ENCODE measurements around the gene EPHA3.
"Not testable (repeated sequence)": the region's sequence is repeated elsewhere in the genome, so short reads cannot be mapped to it uniquely, and the experiment has no call there.

Gene EPHA3

GRCh38 chr3:89280822-89281365, 173.5 kb downstream of the EPHA3 start:
- DNase-seq (ENCODE audit: low read depth in 3 of 3), result no peak

- DNase-seq (ENCODE audit: low read depth in 3 of 3), result no peak
These were observed 180.6 kb downstream of the EPHA3 start for GRCh38 chr3:89287902-89288508.

GRCh38 chr3:89289574-89290190, 182.3 kb downstream of the EPHA3 start:
- no peak for DNase-seq (ENCODE audit: low read depth in 3 of 3)

- DNase-seq (ENCODE audit: low read depth in 3 of 3), result no peak
These were observed 189.8 kb downstream of the EPHA3 start for GRCh38 chr3:89297199-89297598.

- no peak for DNase-seq (ENCODE audit: low read depth in 3 of 3)
These were observed 193.1 kb downstream of the EPHA3 start for GRCh38 chr3:89300526-89300925.

GRCh38 chr3:89300981-89301380, 193.6 kb downstream of the EPHA3 start:
- DNase-seq (ENCODE audit: low read depth in 3 of 3), result no peak

GRCh38 chr3:89303701-89304100, 196.3 kb downstream of the EPHA3 start:
- DNase-seq (ENCODE audit: low read depth in 3 of 3), result no peak

GRCh38 chr3:89306540-89306939, 199.1 kb downstream of the EPHA3 start:
- no peak for DNase-seq (ENCODE audit: low read depth in 3 of 3)

GRCh38 chr3:89311581-89311980, 204.2 kb downstream of the EPHA3 start:
- DNase-seq (ENCODE audit: low read depth in 3 of 3), result no peak

GRCh38 chr3:89312141-89312540, 204.7 kb downstream of the EPHA3 start:
- DNase-seq (ENCODE audit: low read depth in 3 of 3), result no peak

- DNase-seq (ENCODE audit: low read depth in 3 of 3), result no peak
These were observed 207.2 kb downstream of the EPHA3 start for GRCh38 chr3:89314454-89315098.

GRCh38 chr3:89315750-89316470, 208.5 kb downstream of the EPHA3 start:
- no peak for DNase-seq (ENCODE audit: low read depth in 3 of 3)

GRCh38 chr3:89320186-89320585, 212.8 kb downstream of the EPHA3 start:
- no peak for DNase-seq (ENCODE audit: low read depth in 3 of 3)

- DNase-seq (ENCODE audit: low read depth in 3 of 3), result no peak
These were observed 219.6 kb downstream of the EPHA3 start for GRCh38 chr3:89326997-89327396.

GRCh38 chr3:89332386-89332785, 225.0 kb downstream of the EPHA3 start:
- DNase-seq (ENCODE audit: low read depth in 3 of 3), result no peak

- no peak for DNase-seq (ENCODE audit: low read depth in 3 of 3)
These were observed 225.4 kb downstream of the EPHA3 start for GRCh38 chr3:89332793-89333192.

GRCh38 chr3:89335693-89336092, 228.3 kb downstream of the EPHA3 start:
- no peak for DNase-seq (ENCODE audit: low read depth in 3 of 3)

GRCh38 chr3:89340408-89340807, 233.0 kb downstream of the EPHA3 start:
- DNase-seq (ENCODE audit: low read depth in 3 of 3), result no peak

GRCh38 chr3:89344076-89344475, 236.7 kb downstream of the EPHA3 start:
- DNase-seq (ENCODE audit: low read depth in 3 of 3), result no peak

GRCh38 chr3:89350935-89351334, 243.5 kb downstream of the EPHA3 start:
- DNase-seq (ENCODE audit: low read depth in 3 of 3), result not testable (repeated sequence)

- no peak for DNase-seq (ENCODE audit: low read depth in 3 of 3)
These were observed 246.0 kb downstream of the EPHA3 start for GRCh38 chr3:89353465-89353864.

- DNase-seq (ENCODE audit: low read depth in 3 of 3), result no peak
These were observed 250.9 kb downstream of the EPHA3 start for GRCh38 chr3:89358281-89358680.

Measured in stimulated activated CD4-positive, alpha-beta T cell treated with anti-CD3 and anti-CD28 coated beads, TNF-alpha, amount 100 ng/mL, for 4 hours (primary cell).